GM19438 (cell line): ENCODE data around the gene NMUR1.

Experiments used
- ATAC-seq: cut with Tn5 transposase; IDR thresholded peaks from one replicate; pipeline ENCODE4 v1.9.1; 2021; ENCODE audit warnings: low read depth; ENCODE audit not compliant: unreplicated experiment

Gene NMUR1

DNA sequence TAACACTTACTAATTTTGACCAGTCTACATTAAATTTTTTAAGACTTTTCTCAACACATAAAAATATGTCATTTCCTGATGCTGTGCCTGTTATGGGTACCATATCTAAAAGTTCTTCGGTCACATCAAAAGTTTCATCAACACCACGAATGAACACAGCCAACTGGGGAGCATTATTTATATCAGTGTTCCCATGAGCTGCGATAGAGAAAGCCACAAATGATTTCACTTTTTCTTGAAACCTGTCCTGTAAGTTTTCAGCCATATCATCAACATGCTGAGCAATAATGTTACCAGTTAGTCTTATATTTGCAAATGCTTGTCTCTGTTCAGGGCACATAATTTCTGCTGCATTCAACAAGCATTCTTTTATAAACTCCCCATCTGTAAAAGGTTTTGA is 35.6 kb downstream of the NMUR1 start:
- no peak for ATAC-seq

GRCh38 chr2:231490801-231491200 is 39.4 kb downstream of the NMUR1 start:
- no peak for ATAC-seq

- ATAC-seq: no peak
These were observed 40.3 kb downstream of the NMUR1 start for GRCh38 chr2:231489990-231490389.

DNA sequence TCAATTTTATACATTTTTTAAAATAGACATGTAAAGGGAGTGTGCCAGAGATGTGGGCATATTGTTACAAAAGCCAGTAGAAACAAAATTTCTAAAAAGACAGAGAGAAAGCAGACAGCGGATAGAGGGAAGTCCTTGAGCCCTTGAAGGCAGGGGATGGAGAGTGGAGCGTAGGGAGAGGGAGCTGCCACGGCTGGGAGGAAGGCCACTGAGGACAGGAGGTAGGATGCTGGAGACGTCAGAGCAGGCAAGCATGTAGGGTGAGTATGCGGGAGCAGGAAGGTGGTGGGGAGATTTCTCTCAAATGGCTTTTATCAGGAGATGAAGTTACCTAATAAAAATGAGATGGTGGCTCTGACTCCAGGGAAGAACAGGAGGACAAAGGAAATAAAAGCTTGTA is 41.9 kb downstream of the NMUR1 start:
- no peak for ATAC-seq

GRCh38 chr2:231486851-231487596 is 43.2 kb downstream of the NMUR1 start:
- no peak for ATAC-seq

DNA sequence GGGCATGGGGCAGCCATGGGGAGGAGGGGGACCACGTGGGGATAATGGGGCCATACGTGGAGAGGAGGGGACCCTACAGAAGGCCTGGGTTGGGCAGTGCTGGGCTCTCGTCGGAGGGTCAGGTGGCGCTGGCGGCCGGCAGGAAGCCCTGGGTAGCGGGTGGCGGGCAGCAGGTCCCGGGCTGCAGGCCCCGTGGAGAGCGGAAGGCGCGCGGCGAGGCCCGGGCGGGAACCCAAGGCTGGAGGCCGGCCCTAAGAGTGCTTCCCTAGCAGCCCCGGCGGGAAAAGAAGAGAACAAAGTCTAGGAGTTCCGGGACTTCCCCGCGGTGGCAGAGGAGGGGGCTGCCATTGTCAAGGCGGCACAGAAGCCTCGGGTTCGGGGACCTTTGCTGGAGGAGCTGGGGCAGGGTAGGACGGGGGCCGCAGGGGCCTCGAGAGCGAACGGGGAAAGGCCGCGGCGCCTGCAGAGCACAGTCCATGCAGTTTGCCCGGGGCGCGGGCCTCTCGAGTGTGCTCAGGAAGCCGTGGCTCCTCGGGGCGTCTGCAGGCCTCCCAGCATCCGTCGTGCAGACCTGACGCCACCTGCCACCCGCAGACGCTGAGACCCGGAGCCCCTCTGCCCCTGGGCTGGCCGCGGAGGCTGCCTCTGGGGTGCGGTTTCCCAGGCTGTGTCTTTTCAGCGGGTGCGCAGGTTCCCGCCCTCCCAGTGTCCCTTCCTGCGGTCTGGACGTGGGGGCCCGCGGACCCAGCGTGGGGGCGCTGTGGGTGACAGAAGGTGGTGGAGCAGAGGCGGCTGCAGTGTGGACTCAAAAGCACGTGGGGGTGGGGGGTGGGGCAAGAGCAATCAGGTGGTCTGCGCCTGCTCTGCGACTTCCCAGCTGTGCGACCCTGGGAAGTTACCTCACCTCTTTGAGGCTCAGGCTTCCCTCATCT is 46.6 kb downstream of the NMUR1 start:
- peak; percentile 33 for ATAC-seq

DNA sequence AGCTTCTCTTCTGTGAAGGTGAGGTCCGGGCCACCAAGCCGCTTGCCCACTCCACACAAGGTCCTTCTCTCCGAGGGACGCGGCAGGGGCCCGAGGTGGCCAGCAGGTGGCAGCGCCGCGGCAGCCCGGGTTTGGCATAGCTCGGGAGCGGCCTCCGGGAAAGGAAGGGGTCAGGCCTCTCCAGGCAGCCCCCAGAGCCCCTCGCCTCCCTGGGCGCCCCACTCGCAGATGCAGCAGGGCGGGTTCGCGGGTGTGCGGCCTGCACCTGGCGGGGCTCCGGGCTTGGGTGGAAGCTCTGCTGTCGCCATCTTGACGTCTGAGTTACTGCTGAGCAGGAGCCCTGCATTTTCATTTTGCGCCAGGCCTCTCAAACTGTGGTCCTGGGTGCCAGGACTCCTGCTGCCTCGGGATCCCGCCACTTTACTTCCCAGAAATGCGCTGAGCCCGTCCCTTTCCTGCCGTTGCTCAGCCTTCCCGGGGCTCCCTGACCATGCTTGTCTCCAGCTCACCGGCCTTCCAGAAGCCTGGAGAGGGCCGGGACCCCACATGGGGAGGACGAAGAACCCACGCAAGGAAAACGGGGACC is 47.3 kb downstream of the NMUR1 start:
- peak; percentile 65 for ATAC-seq

GRCh38 chr2:231480781-231481180 is 49.5 kb downstream of the NMUR1 start:
- ATAC-seq: no peak

DNA sequence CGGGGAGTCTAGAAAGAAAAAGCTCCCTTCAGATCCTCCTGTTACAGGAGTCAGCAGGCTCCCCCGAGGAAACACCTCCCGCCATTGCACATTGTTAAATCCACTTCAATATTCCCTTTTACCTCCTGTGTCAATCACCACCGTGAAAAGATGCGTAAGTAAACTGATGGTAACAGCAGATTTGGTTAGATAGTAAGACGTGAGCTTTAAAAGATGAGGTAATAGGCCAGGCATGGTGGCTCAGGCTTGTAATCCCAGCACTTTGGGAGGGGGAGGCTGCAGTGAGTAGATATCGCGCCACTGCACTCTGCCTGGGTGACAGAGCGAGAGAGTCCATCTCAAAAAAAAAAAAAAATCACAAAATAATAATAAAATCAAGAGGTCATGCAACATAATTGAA is 50.8 kb downstream of the NMUR1 start:
- ATAC-seq: no peak

DNA sequence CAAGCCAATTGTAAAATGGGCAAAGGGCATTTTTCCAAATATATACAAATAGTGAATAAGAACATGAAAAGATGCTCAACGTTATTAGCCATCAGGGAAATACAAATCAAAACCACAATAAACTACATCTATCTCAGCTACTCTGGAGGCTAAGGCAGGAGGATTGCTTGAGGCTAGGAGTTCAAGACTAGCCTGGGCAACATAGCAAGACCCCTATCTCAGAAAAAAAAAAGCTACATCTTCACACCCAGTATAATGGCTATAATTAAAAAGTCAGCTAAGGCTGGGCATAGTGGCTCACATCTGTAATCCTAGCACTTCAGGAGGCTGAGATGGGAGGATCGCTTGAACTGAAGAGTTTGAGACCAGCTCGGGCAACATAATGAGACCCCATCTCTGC is 53.3 kb downstream of the NMUR1 start:
- ATAC-seq: no peak

- ATAC-seq: no peak
These were observed 54.3 kb downstream of the NMUR1 start for GRCh38 chr2:231475965-231476364.
